SK-MEL-5 (cell line): ENCODE results near the gene FBXL13. TPM values are rescaled to one million over a fixed set of nuclear protein-coding genes. Genes with fewer than 3 reads are reported as not detected.
A peak's percentile ranks its signal among the peaks of the same experiment; 100 is the strongest.
"Not testable (repeated sequence)": the region's sequence is repeated elsewhere in the genome, so short reads cannot be mapped to it uniquely, and the experiment has no call there.

ENCODE experiments used
- DNase-seq: peaks from one replicate; pipeline ENCODE4 v3.0.0-alpha.2; 2016; ENCODE audit warnings: low read depth, low spot score
- in situ Hi-C: cut with HindIII; loops from 2 replicates; pipeline ENCODE4 v1.10.0; 2016; ENCODE audit warnings: low sequenced_read_pairs, high pct_unique_total_duplicates, low pct_unique_long_range_greater_than_20kb
- total RNA-seq: library from RNA; depleted of rRNA; stranded (reverse); fragments of >200 nt; shearing (Covaris generic); gene quantifications from 2 replicates; pipeline ENCODE4 v1.2.3, GENCODE V29; 2014

The FBXL13 gene
- total RNA-seq, 1 experiment from 2014 or later: 3.2 TPM

DNA sequence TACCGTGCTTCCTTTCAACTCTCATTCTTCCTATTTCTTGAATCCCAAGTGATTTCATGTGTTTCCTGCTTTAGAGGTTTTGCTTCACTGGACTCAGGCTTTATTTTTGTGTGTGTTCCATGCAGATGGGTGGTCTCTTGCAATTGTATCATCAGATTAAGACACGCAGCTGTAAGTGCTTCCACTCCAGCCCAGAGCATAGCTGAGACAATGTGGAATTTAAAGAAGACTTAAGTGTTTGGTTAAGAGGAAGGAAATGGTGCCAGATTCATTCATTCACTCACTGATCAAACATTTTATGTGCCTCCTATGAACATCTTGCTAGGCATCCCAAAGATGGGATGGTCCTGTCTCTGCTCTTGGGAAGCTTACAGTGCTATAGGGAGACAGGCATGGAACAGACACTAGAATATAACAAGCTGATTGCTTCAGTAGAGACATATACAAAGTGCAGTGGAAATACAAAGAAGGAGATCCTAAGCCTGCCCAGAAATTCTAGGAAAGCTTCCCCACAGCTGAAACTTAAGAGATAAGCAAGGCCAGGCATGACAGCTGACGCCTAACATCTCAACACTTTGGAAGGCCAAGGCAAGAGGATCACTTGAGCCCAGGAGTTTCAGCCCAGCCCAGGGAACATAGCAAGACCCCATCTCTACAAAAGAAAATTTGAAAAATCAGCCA is 207.9 kb downstream of the FBXL13 start:
- in situ Hi-C loops: no loop called here
- DNase-seq: no peak

DNA sequence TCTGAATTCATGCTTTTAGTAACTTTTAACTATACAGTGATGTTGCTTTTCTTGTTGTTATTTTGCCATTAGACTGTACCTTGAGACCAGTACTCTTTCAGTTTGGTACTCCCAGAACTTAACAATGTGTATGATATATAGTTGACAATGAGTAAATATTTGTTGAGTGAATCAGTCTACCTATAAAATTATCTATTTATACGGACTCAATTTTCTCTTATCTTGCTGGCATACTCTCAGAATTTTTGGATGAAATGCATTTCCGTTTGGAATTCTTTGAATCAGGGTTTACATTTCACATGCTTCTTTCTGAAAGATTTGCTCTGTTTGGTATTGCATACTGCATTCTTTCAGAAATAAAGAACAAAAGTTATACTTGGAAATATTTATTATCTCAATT is 209.6 kb downstream of the FBXL13 start:
- DNase-seq: no peak
- in situ Hi-C loops: no loop called here

DNA sequence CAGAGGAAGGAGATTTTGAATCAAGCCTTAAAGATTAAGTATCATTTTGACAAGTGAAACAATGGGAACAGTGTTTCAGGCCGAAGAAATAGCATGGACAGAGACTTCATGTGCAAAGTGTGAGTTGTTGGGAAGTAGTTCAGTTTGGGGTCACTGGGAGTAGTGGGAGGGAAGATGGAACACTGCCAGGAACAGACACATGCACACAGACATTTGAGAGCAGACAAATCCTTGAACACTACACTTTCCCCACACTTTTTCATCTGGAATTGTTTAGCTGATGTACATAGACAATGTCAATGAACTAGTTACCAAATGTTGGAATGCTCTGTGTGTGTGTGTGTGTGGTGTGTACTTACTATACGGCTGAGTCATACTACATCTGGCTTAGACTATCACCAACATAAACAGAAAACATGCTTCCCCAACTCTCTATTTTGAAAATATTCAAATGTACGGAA is 214.2 kb downstream of the FBXL13 start:
- peak; percentile 91 for DNase-seq
- in situ Hi-C loops: no loop called here

DNA sequence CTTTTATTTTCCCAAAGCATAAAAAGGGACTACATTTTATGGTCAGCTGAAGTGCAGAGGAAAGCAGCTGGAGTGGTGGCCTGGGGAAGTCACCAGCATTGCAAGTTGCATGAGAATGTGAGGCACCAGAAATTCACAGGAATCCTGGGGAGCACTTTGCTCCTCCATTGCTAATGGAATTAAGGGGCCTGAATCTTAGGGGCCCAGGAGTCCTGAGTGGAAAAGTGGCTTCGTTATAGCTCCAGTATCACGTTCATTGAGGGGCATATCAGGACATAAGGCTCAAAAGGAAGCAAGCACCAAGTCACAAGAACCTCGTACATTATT is 214.8 kb downstream of the FBXL13 start:
- no peak for DNase-seq
- in situ Hi-C loops: no loop called here

DNA sequence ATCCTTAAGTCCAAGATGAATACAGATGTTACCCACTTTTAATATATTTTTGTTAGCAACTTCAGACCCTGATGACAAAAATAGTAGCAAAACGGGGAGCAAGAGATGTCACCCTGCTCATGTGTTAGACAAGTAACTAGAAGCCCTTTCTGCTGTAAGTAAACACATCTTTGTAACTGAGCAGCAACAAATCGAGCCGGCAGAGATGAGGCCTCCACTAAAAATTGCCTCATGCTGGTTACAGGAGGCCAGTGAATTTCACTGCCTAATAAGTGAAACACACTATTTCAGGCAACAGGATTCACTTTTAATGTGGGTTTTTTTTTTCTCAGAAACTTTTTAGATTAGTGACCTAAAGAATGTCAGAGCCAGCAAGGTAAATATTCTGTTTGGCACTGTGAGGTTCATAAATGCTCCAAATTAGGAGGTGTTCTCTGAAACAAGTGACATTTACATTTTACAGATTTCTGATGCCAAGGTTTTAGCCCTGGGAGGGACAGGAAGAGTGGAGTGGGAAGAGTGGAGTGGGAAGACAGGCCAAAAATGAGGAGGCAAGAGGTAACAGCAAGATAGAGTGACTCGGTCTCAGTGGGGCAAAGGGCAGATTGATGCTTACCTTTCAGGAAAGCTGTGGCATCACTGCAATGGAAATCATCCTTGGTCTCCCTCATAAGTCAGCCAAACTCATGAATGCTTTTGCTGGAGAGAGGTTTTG is 215.4 kb downstream of the FBXL13 start:
- in situ Hi-C loops: no loop called here
- no peak for DNase-seq

DNA sequence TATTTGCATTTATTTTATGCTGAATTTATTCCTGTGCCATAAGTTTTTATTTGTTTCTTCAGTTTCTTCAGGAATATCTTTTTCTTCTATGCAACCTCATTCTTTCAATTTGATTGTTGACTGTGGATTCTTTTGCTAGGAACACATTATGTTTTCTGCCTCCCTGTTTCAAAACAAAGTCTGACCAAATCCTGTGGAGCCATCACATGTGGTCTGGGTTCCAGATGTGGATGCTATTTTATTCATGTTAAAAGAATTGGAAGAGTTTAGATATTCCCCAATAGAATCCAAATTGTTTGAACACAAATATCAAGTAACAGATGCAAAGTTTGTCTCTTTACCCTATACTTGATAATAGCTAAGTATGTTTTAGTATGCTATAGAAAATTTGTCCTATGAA is 218.6 kb downstream of the FBXL13 start:
- in situ Hi-C loops: no loop called here
- no peak for DNase-seq

DNA sequence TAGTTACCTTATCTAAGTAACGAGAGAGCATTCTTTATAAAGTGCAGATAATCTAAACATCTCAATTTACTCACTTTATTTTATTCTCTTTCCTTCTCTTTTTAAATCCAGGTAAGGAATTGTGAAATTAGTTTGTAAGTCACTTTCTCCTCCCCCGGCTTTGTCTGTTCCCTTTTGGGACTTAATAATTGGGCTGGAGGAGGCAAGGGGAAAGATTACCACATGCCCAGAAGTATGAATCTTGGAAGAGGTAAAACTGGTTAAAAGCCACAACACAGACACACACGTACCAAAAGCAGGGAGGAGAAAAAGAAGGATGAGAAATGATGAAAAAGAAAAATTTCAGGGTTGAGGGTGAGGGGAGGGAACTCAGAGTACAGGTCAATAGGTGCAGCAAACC is 225.1 kb downstream of the FBXL13 start:
- DNase-seq: no peak
- in situ Hi-C loops: no loop called here

DNA sequence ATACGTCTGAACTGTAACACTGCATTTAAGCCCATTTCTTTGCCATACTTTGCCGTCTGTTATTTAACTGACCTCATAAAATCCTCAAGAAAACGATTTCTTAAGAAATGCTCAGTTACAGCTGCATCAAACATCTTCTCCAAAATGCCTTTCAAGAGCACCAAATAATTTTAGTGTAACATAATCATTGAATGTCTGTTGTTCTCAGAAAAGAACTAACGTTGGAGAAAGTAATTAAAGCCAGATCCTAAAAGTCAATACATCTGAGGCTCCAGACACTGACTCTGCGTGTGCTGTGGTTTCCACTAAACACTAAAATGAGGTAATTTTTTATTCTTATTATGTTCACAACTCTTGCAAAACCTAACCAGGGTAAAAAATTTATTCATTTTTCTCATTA is 225.5 kb downstream of the FBXL13 start:
- in situ Hi-C loops: no loop called here
- DNase-seq: no peak

DNA sequence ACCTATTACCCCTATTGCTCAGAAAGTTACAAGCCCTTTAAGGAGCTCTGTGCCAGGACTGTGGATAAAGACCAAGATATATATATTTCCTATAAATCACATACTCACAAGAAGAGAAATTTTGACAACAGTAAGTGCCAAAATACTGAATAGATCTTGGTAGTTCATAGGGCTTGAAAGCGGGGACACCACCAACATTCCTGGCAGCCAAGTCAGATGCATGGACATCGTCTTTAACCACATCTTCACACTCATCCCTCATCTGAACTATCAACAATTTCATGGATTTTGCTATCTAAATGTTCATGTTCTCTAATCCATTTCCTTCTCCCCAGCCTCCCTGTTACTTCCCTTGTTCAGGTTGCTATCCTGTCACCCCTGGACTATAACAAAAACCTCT is 229.2 kb downstream of the FBXL13 start:
- in situ Hi-C loops: no loop called here
- no peak for DNase-seq

DNA sequence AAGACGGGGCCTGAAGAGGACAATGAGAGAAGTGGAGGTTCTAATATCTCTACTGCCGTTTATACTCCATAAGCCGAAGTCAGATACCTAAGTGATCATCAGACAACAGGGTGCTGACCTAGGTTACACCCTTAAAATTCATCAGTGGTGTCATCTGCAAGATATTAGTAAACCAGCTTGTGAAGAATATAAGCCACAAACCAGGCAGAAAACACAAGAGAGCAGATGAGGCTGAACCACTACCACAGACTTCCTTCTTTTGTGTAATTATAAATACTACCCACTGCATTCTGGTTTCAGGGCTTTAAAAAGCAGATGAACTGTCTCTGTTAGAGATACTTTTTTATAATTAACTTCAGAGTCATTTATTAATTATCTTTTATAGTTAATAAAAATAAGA is 230.7 kb downstream of the FBXL13 start:
- no peak for DNase-seq
- in situ Hi-C loops: no loop called here

DNA sequence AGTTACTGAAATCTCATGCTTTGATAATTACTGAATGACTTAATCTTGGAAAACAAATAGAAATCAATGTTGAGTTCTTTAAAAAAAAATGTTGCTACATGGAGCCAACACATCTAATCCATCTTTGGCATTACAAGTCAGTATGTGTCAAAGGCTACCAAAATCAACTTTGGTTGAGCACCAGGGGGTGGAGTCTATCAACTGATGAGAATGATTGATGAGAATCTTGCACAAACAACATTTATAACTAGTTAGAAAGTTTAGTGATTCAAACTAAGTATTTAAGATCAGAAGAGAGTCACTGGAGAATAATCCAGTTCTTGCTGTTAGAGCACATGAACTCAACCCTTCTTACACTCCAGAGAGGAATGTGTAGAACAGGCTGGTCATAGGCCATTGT is 232.3 kb downstream of the FBXL13 start:
- in situ Hi-C loops: no loop called here
- no peak for DNase-seq

DNA sequence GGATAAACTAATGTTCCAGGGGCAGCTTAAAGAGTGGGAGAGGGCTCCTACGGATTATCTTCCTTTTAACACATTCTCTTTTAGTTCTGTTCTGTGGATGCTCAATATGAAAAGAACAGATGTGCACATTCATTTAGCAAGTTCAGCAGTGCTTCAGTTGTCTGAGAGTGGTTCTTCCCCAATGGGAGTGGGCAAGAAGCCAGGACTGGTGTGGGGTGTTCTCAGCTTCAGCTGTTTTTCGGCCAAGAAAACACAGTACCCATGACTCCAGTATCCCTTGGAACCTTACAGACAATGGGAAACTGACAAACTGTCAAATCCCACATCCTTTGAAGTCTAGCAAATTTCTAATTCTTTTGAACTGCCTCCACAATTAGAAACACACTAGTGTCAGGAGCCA is 233.3 kb downstream of the FBXL13 start:
- DNase-seq: no peak
- in situ Hi-C loops: no loop called here

DNA sequence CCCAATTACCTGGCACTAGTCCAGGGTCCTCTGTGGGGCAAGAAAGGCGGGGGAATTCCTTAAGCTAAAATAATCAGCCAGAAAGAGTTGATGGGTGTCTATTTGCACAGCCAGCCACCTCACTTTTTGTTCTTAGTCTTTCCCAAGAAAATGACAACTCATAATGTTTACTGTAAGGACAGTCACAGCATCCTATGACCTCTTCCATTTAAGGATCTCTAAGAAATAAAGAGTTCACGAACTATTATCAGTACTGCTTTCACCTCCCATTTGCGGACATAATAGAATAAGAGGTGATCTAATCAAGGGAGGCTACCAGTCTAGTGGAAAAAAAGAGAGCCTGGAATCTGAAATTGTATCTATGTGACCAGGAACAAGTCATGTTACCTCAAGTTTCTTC is 234.2 kb downstream of the FBXL13 start:
- DNase-seq: no peak
- in situ Hi-C loops: no loop called here

DNA sequence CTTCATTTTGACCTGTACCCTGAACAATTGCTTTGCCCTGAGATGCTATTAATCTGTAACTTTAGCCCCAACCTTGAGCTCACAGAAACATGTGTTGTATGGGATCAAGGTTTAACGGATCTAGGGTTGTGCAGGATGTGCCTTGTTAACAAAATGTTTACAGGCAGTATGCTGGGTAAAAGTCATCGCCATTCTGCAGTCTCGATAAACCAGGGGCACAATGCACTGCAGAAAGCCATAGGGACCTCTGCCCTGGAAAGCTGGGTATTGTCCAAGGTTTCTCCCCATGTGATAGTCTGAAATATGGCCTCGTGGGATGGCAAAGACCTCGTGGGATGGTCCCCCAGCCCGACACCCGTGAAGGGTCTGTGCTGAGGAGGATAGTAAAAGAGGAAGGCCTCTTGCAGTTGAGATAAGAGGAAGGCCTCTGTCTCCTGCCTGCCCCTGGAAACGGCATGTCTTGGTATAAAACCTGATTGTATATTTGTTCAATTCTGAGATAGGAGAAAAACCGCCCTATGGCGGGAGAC is 236.0 kb downstream of the FBXL13 start:
- DNase-seq, in situ Hi-C loops: not testable (repeated sequence)

DNA sequence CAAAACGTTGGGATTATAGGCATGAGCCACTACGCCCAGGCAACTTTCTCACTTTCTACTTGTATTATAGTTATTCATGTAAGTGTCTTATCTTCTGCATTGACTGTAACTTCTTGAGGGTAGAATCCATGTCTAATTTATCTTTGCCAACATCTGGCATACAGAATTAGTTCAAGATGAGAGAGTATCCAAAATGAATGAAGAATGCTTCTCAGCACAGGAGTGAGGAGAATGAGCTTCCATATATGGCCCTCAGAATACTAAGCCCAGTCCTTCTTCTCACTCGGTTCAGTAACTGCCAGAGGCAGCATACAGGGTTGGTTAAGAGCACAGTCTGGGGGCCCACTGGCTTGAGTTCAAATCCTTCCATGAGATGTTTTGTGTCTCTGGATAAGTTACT is 236.8 kb downstream of the FBXL13 start:
- in situ Hi-C loops: no loop called here
- DNase-seq: no peak

DNA sequence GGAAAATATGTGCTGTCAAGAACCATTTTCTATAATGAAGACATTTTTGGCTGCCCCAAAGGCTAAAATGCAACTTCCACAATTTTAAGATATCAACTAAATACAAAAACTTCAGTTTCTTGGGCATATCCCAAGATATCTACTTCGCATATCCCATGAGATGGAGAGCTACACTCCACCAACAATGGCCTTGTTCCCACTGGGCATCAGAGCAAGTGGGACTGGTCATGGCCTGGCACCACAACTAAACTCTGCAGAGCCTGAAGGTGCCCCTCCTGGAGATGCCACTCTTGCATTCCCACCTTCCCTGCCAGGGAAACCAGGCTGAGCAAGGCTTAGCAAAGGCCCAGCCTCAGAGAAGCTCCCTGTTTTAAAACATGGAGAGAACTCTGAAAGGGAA is 237.6 kb downstream of the FBXL13 start:
- in situ Hi-C loops: no loop called here

DNA sequence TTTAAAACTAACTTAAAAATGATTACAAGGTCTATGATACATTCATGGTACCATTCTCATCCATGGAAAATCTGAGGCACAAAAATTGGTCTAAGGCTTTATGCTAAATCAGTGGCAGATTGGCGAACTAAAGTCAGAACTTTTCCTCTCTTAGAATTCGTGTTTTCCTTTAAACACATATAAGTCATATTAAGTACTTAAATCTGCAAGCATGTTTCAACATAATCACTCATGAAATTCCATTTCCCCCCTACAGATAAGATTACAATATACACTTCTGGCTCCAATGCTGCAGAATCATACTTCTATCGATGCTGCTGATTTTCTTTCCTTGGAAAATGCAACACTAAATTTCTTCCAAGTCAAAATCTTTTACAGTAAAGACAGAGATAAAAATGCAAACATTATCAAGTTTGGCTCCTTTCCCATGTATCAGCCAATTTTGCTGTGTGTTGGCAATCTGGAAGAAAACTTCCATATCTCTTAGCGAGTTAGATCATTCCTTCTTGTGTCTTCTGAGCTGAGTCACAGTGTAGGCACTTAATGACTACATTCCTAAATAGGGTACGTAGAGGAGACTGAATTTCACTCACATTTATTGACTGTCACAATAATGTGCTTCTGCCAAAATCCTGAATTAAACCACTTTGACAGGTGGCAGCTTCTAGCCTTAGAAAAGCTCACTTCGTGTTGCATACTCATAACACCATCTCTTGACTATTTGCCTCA is 238.2 kb downstream of the FBXL13 start:
- in situ Hi-C loops: no loop called here
- DNase-seq: no peak

More for the DNA sequence above, 237.6 kb downstream of the FBXL13 start:
- no peak for DNase-seq

DNA sequence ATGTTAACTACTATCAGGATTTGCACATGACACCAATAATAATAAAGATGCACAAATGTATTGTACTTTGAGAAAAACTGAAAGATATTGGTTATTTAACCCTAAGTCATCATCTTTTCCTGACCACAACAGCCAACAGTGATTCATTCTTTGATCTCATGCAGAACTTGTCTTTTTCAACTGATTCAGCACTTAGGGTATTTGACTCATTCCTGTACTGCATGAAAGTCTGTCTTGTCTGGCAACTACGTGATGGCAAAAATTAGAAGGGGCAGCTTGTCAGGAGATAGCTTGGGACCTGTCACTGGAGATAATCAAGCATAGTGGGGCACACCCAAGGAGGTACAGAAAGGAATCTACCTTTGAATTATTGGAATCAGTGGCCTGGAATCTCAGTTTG is 239.6 kb downstream of the FBXL13 start:
- in situ Hi-C loops: no loop called here
- peak; percentile 38 for DNase-seq

DNA sequence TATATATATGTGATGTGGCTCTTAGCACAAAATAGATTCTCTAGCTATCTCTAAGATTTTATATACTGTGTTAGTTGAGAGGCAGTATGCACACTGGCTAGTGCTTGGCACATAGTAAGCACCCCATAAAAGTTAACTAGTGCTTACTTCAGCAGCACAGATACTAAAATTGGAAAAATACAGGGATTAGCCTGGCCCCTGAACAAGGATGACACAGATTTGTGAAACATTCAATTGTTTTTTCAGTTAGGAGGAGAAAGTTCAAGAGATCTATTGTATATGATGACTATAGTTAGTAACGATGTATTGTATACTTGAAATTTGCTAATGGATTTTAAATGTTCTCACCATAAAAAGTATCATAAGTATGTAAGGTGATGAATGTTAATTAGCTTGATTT is 240.1 kb downstream of the FBXL13 start:
- in situ Hi-C loops: no loop called here
- no peak for DNase-seq
